ENCODE measurements around the gene GABBR2.
"Not testable (repeated sequence)": the region's sequence is repeated elsewhere in the genome, so short reads cannot be mapped to it uniquely, and the experiment has no call there.

Gene GABBR2

GRCh38 chr9:98291820-98292219 lies 416.9 kb downstream of the GABBR2 start:
- TF ChIP-seq, protein P1, sequence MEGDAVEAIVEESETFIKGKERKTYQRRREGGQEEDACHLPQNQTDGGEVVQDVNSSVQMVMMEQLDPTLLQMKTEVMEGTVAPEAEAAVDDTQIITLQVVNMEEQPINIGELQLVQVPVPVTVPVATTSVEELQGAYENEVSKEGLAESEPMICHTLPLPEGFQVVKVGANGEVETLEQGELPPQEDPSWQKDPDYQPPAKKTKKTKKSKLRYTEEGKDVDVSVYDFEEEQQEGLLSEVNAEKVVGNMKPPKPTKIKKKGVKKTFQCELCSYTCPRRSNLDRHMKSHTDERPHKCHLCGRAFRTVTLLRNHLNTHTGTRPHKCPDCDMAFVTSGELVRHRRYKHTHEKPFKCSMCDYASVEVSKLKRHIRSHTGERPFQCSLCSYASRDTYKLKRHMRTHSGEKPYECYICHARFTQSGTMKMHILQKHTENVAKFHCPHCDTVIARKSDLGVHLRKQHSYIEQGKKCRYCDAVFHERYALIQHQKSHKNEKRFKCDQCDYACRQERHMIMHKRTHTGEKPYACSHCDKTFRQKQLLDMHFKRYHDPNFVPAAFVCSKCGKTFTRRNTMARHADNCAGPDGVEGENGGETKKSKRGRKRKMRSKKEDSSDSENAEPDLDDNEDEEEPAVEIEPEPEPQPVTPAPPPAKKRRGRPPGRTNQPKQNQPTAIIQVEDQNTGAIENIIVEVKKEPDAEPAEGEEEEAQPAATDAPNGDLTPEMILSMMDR (conservative IDR thresholded peaks at IDR 0.05) = no peak
- H3K27ac ChIP-seq = no peak overlapping the region

GRCh38 chr9:98290411-98290810 lies 418.3 kb downstream of the GABBR2 start:
- TF ChIP-seq, protein P1 (conservative IDR thresholded peaks at IDR 0.05) = no peak
- TF ChIP-seq ZFX (IDR thresholded peaks at IDR 0.05) = no peak
- H3K27ac ChIP-seq = no peak overlapping the region

GRCh38 chr9:98289614-98290201 lies 419.0 kb downstream of the GABBR2 start:
- no peak overlapping the region for H3K27ac ChIP-seq
- no peak for TF ChIP-seq ZFX (IDR thresholded peaks at IDR 0.05)
- TF ChIP-seq, protein P1 (conservative IDR thresholded peaks at IDR 0.05) = no peak

- TF ChIP-seq, protein P1 (conservative IDR thresholded peaks at IDR 0.05) = no peak
- TF ChIP-seq ZFX (IDR thresholded peaks at IDR 0.05) = no peak
These were observed 419.9 kb downstream of the GABBR2 start for GRCh38 chr9:98288881-98289280.

GRCh38 chr9:98287384-98287783 lies 421.4 kb downstream of the GABBR2 start:
- no peak for TF ChIP-seq ZFX (IDR thresholded peaks at IDR 0.05)
- TF ChIP-seq, protein P1 (conservative IDR thresholded peaks at IDR 0.05) = no peak
- no peak overlapping the region for H3K27ac ChIP-seq

More at GRCh38 chr9:98288881-98289280, 419.9 kb downstream of the GABBR2 start:
- H3K27ac ChIP-seq = no peak overlapping the region

DNA sequence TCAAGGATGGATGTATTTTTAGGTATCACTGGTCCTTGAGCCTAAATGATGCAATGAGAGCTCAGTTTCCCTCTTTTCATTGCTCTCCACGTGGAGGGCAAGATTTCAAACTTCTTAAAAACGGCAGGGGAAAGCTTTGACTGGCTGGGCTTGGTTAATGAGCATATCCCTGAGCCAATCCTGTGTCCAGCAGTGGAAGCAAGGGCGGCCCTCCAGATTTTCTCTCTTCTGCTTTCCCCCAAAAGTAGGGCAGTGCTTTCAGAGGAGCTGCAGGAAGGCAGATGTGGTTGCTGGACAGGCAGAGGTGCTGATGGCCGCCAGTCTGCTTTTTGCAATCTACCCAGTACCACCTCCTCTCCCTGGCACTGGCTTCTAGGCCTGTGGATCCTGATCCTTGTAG lies 423.3 kb downstream of the GABBR2 start:
- TF ChIP-seq ZFX (IDR thresholded peaks at IDR 0.05) = no peak
- TF ChIP-seq, protein P1 (conservative IDR thresholded peaks at IDR 0.05) = no peak
- H3K27ac ChIP-seq = no peak overlapping the region

DNA sequence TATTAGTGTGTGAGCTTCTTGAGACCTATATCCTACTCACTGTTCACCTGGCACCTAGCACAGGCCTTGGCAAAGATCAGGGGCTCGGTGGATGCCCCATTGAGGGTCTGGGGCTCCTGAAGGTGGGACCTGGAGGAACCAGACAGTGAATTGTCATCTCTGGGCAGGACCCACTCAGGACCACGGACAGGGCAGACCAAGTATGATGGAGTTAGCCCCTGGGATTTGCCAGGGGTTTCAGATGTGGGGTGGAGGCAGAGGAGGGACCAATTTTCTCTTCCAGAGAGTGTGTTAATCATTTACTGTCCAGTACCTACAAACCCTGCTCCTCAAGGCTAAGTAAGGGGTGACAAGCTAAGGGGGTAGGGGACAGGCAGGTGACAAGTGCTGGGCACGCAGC lies 424.0 kb downstream of the GABBR2 start:
- H3K27ac ChIP-seq = no peak overlapping the region
- TF ChIP-seq ZFX (IDR thresholded peaks at IDR 0.05) = no peak
- TF ChIP-seq, protein P1 (conservative IDR thresholded peaks at IDR 0.05) = no peak

- H3K27ac ChIP-seq = not testable (repeated sequence)
These were observed 425.6 kb downstream of the GABBR2 start for GRCh38 chr9:98283143-98283542.
